ENCODE results near the gene KIAA1958. TPM values are rescaled to one million over a fixed set of nuclear protein-coding genes. Genes with fewer than 3 reads are reported as not detected.
"Not testable (repeated sequence)": the region's sequence is repeated elsewhere in the genome, so short reads cannot be mapped to it uniquely, and the experiment has no call there.

KIAA1958 gene
- total RNA-seq, 4 donors from 2014 or later: 2.0 to 6.0 (median 4.8) TPM

- TF ChIP-seq, protein P1, sequence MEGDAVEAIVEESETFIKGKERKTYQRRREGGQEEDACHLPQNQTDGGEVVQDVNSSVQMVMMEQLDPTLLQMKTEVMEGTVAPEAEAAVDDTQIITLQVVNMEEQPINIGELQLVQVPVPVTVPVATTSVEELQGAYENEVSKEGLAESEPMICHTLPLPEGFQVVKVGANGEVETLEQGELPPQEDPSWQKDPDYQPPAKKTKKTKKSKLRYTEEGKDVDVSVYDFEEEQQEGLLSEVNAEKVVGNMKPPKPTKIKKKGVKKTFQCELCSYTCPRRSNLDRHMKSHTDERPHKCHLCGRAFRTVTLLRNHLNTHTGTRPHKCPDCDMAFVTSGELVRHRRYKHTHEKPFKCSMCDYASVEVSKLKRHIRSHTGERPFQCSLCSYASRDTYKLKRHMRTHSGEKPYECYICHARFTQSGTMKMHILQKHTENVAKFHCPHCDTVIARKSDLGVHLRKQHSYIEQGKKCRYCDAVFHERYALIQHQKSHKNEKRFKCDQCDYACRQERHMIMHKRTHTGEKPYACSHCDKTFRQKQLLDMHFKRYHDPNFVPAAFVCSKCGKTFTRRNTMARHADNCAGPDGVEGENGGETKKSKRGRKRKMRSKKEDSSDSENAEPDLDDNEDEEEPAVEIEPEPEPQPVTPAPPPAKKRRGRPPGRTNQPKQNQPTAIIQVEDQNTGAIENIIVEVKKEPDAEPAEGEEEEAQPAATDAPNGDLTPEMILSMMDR (IDR thresholded peaks at IDR 0.05): no peak
- ATAC-seq (ENCODE audit: low FRiP score): no peak
- DNase-seq (ENCODE audit: low spot score): no peak
These were observed 100.0 kb downstream of the KIAA1958 start for GRCh38 chr9:112586599-112587155.

DNA sequence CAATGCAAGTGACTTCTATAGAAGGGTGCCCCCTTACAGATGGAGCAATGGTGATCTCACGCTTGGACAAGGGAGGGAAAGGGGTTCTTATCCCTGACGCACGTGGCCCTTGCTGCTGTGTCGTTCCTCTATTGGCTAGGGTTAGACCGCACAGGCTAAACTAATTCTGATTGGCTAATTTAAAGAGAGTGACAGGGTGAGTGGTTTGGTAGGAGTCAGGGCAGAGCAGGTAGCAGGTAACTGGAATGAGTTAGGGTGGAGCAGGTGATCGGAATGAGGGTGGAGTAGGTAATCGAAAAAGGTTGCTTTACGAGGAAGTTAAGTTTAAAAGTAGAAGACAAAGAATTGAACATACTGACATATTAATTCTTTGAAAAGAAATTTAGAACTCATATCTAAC, 105.2 kb downstream of the KIAA1958 start:
- not testable (repeated sequence) for ATAC-seq (ENCODE audit: low FRiP score)

GRCh38 chr9:112599732-112600131, 113.1 kb downstream of the KIAA1958 start:
- TF ChIP-seq, protein P1 (IDR thresholded peaks at IDR 0.05): no peak
- no peak for ATAC-seq (ENCODE audit: low FRiP score)
- DNase-seq (ENCODE audit: low spot score): no peak

More for the DNA sequence above, 105.2 kb downstream of the KIAA1958 start:
- DNase-seq (ENCODE audit: low spot score): not testable (repeated sequence)

- ATAC-seq (ENCODE audit: low FRiP score) (no peak), DNase-seq (ENCODE audit: low spot score) (no peak)
- TF ChIP-seq, protein P1 (IDR thresholded peaks at IDR 0.05): no peak
These were observed 115.0 kb downstream of the KIAA1958 start for GRCh38 chr9:112601636-112602035.

DNA sequence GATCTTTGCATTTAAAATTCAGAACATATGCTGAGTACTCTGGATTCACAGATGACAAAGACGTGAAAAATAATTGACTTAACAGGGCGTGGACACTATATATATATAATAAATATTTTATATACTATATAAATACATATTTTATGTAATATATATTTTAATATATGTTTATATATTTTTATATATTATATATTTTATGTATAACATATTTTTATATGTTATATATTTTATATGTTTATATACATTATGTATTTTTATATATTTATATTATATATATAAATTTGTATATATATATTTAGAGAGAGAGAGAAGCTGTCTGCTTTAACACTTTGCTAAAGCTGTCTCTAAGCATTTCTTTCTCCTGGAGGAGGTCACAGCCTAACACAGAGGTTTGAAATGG, 118.2 kb downstream of the KIAA1958 start:
- DNase-seq (ENCODE audit: low spot score): no peak
- TF ChIP-seq, protein P1 (IDR thresholded peaks at IDR 0.05): no peak
- no peak for ATAC-seq (ENCODE audit: low FRiP score)

GRCh38 chr9:112605518-112605917, 118.9 kb downstream of the KIAA1958 start:
- TF ChIP-seq, protein P1 (IDR thresholded peaks at IDR 0.05): no peak
- no peak for ATAC-seq (ENCODE audit: low FRiP score)

DNA sequence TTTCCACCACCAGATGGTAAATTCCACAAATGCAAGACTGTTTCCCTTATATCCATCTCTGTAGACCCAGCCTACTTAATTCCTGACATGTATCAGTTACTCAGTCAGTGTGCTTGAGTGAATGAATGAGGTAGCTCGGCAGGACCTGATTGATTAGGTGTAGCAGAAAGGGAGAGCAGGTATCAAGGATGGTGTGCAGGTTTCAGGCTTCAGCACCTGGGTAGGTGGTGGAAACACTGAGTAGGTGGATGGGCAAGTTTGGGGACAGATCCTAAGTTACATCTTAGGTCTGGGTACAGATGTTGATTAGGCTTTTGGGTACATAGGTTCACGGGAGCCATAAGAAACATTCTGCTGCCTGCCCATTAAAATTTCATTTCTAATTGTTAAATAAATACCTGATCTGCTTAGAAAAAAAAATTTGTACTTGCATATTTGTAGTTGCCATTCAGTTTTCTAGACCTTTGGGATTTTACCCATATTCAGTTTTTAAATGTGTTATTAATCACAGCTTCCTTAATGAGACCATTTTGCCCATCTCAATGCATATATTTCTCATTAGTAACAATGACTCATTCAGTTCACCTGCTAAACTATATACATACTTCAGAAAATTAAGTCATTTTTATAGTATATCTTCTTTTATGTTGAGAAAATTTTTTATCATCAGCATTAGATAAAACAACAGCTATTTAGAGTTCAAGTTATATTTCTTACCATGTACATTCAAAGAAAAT, 119.5 kb downstream of the KIAA1958 start:
- ATAC-seq (ENCODE audit: low FRiP score): no peak
- TF ChIP-seq, protein P1 (IDR thresholded peaks at IDR 0.05): no peak
- DNase-seq (ENCODE audit: low spot score): no peak

More at GRCh38 chr9:112605518-112605917, 118.9 kb downstream of the KIAA1958 start:
- DNase-seq (ENCODE audit: low spot score): no peak

Data from omental fat pad (tissue), 4 donors.